Endothelial cell of umbilical vein (primary cell): ENCODE results near the gene PLXNB3. TPM values are rescaled to one million over a fixed set of nuclear protein-coding genes. Genes with fewer than 3 reads are reported as not detected.

ENCODE experiments used
- BruUV-seq: library from RNA; stranded (reverse); fragments of 400-500 nt; replicated peaks from 2 replicates; lab custom pipeline; 2021; lab: Mats Ljungman, UMichigan
- CTCF ChIA-PET: fragments of 300-600, 350-600 bp; sonication (Branson Sonifier 250); formaldehyde crosslinking; loops from one replicate; lab custom pipeline; 2021; ENCODE audit warnings: antibody characterized with exemption, inconsistent platforms; lab: Charles Lee
- POLR2A ChIA-PET: fragments of 300-600, 350-600 bp; sonication (Branson Sonifier 250); formaldehyde crosslinking; loops from one replicate; lab custom pipeline; 2021; ENCODE audit warnings: antibody characterized with exemption, inconsistent platforms; lab: Charles Lee
- DNase-seq: peaks from one replicate; pipeline ENCODE4 v3.0.0-alpha.2; 2011; ENCODE audit warnings: low read depth, low spot score
- FAIRE-seq: peaks from 2 replicates; lab custom pipeline; 2011; peaks lifted over from hg19 to GRCh38; lab: Jason Lieb, UNC
- H2AFZ ChIP-seq: 2 replicates; pipeline ENCODE4 v1.6.0; 2012; ENCODE audit warnings: low read depth, low read length, control low read depth, inconsistent platforms
- H3K27ac ChIP-seq: 2 replicates; pipeline ENCODE4 v1.5.1; 2011; ENCODE audit warnings: low read depth, mild to moderate bottlenecking, control low read depth, low read length, moderate library complexity; ENCODE audit not compliant: insufficient read depth
- H3K27me3 ChIP-seq, 2 experiments: 2 replicates each; pipeline versions ENCODE4 v1.6.0 to v1.6.1; 2011; ENCODE audit warnings: low read length in 2 of 2, mixed read lengths in 1 of 2; ENCODE audit not compliant: control insufficient read depth in 2 of 2, insufficient read depth in 2 of 2
- H3K36me3 ChIP-seq, 2 experiments: 2 replicates in 1 of 2; 3 replicates in 1 of 2; pipeline ENCODE4 v1.5.1; 2011; ENCODE audit warnings: low read length in 2 of 2, mild to moderate bottlenecking in 1 of 2, moderate library complexity in 1 of 2; ENCODE audit not compliant: control insufficient read depth in 2 of 2, insufficient read depth in 2 of 2; ENCODE audit errors: extremely low read depth in 1 of 2
- H3K4me1 ChIP-seq: 3 replicates; pipeline ENCODE4 v1.5.1; 2011; ENCODE audit warnings: mild to moderate bottlenecking, low read length; ENCODE audit not compliant: control insufficient read depth, insufficient read depth; ENCODE audit errors: extremely low read depth
- H3K4me2 ChIP-seq: 2 replicates; pipeline ENCODE4 v1.6.1; 2011; ENCODE audit warnings: low read length, control low read depth, mixed read lengths; ENCODE audit not compliant: insufficient read depth
- H3K4me3 ChIP-seq, 3 experiments: fragments of 200-600 bp in 1 of 3; sonication (generic), shearing (Covaris generic) in 1 of 3; replicated peaks in 1 of 3; 2 replicates each; pipeline ENCODE4 v1.5.1; 2011 to 2016; ENCODE audit warnings: control low read depth in 3 of 3, low read length in 3 of 3, mild to moderate bottlenecking in 2 of 3, inconsistent platforms in 1 of 3, low read depth in 1 of 3, moderate library complexity in 1 of 3; ENCODE audit not compliant: insufficient read depth in 1 of 3
- H3K79me2 ChIP-seq: 2 replicates; pipeline ENCODE4 v1.6.0; 2012; ENCODE audit warnings: low read length, inconsistent platforms; ENCODE audit not compliant: control insufficient read depth, insufficient read depth
- H3K9ac ChIP-seq: replicated peaks from 2 replicates; pipeline ENCODE3; 2011; ENCODE audit warnings: low read length, control low read depth; ENCODE audit not compliant: insufficient read depth; ENCODE audit errors: extremely low read depth
- H3K9me1 ChIP-seq: replicated peaks from 3 replicates; pipeline ENCODE4 v1.6.0; 2011; ENCODE audit warnings: mild to moderate bottlenecking, low read length; ENCODE audit not compliant: control insufficient read depth, insufficient read depth; ENCODE audit errors: extremely low read depth
- H3K9me3 ChIP-seq: replicated peaks from 2 replicates; pipeline ENCODE4 v1.5.1; 2012; ENCODE audit warnings: low read length, inconsistent platforms; ENCODE audit not compliant: control insufficient read depth, insufficient read depth
- H4K20me1 ChIP-seq: replicated peaks from 2 replicates; pipeline ENCODE3; 2011; ENCODE audit warnings: mild to moderate bottlenecking, low read length; ENCODE audit not compliant: control insufficient read depth, insufficient read depth; ENCODE audit errors: extremely low read depth
- FOS ChIP-seq: IDR thresholded peaks from 2 replicates; pipeline ENCODE4 v1.6.1; 2011; ENCODE audit warnings: mild to moderate bottlenecking, low read length, moderate library complexity, borderline replicate concordance; ENCODE audit not compliant: insufficient read depth
- GATA2 ChIP-seq: IDR thresholded peaks from 2 replicates; pipeline ENCODE4 v1.7.0; 2011; ENCODE audit warnings: low read depth, mild to moderate bottlenecking, moderate library complexity, mixed read lengths, low read length; ENCODE audit not compliant: insufficient read length, insufficient read depth
- MAX ChIP-seq: IDR thresholded peaks from 2 replicates; pipeline ENCODE4 v1.6.1; 2011; ENCODE audit not compliant: insufficient read depth, insufficient read length
- MYC ChIP-seq: IDR thresholded peaks from one replicate; pipeline ENCODE4 v1.6.1; 2011; ENCODE audit warnings: mild to moderate bottlenecking, low read depth, low read length
- POLR2AphosphoS5 ChIP-seq: IDR thresholded peaks from 2 replicates; pipeline ENCODE4 v1.6.1; 2012; ENCODE audit warnings: low read depth, mild to moderate bottlenecking, control low read depth, low read length, moderate library complexity; ENCODE audit not compliant: insufficient read depth
- dilution Hi-C: fragments of 300-500 bp; cut with MboI; formaldehyde crosslinking; loops from one replicate; pipeline ENCODE4 v1.15.0; 2019; ENCODE audit warnings: low sequenced_read_pairs; ENCODE audit not compliant: extremely low pct_ligation_motif_present
- intact Hi-C: fragments of 100-400 bp; cut with micrococcal nuclease; formaldehyde crosslinking; loops from one replicate; pipeline ENCODE4 v1.10.0; 2022
- polyA plus RNA-seq, 4 experiments: library from polyadenylated mRNA; depleted of rRNA in 3 of 4; stranded (reverse) in 3 of 4; unstranded in 1 of 4; fragments of >200 nt; gene quantifications; 2 replicates each; pipeline versions ENCODE4 v1.2.1 to v1.2.3, GENCODE V29; 2011 to 2012; ENCODE audit warnings: missing spikeins in 1 of 4
- total RNA-seq: library from RNA; stranded (reverse); gene quantifications from 2 replicates; pipeline ENCODE4 v1.2.3, GENCODE V29; 2021

The PLXNB3 gene
- total and polyA plus RNA-seq, 2 donors (not counting 3 experiments of a cell fraction or from before 2014, with no cell fraction given) = 19.0 to 31.4 TPM

GRCh38 chrX:153772316-153773217 is 8.5 kb downstream of the PLXNB3 start:
- POLR2A ChIA-PET = no interaction called here
- no peaks in the 10 kb centered on the region for H4K20me1 ChIP-seq
- H3K36me3 ChIP-seq = peaks cover 0 to 22% of the 10 kb centered on the region in 2 experiments
- H3K4me3 ChIP-seq = no peak overlapping the region
- BruUV-seq = no TSS peak
- dilution Hi-C loops (no loop called here), intact Hi-C loops (no loop called here)
- no peak for TF ChIP-seq FOS
- H3K27me3 ChIP-seq = no peaks in the 10 kb centered on the region
- H2AFZ ChIP-seq = no peak overlapping the region
- no peak for FAIRE-seq
- no peak overlapping the region for H3K27ac ChIP-seq
- H3K4me2 ChIP-seq = no peak overlapping the region
- no peak for DNase-seq
- no peaks in the 10 kb centered on the region for H3K4me1 ChIP-seq
- H3K9ac ChIP-seq = no peak overlapping the region
- no peaks in the 10 kb centered on the region for H3K9me3 ChIP-seq
- no peaks in the 10 kb centered on the region for H3K79me2 ChIP-seq
- H3K9me1 ChIP-seq = no peaks in the 10 kb centered on the region
- CTCF ChIA-PET = no interaction called here

GRCh38 chrX:153773218-153773611 is 9.2 kb downstream of the PLXNB3 start:
- Histone ChIP-seq H2AFZ (no peak overlapping the region), H3K27me3 (no peaks in the 10 kb centered on the region), H3K36me3 (peaks cover 0 to 22% of the 10 kb centered on the region in 2 experiments), H3K4me1 (no peaks in the 10 kb centered on the region), H3K4me3 (no peak overlapping the region), H3K4me2 (no peak overlapping the region), H4K20me1 (no peaks in the 10 kb centered on the region), H3K27ac (no peak overlapping the region), H3K9ac (no peak overlapping the region), H3K9me3 (no peaks in the 10 kb centered on the region), H3K79me2 (no peaks in the 10 kb centered on the region), H3K9me1 (no peaks in the 10 kb centered on the region)
- POLR2A ChIA-PET = no interaction called here
- DNase-seq (no peak), FAIRE-seq (no peak)
- intact Hi-C loops (no loop called here), dilution Hi-C loops (no loop called here)
- BruUV-seq = no TSS peak
- CTCF ChIA-PET = no interaction called here
- TF ChIP-seq MAX = no peak
- TF ChIP-seq MYC = no peak
- no peak for TF ChIP-seq FOS
- TF ChIP-seq GATA2 = no peak
- TF ChIP-seq POLR2AphosphoS5 = no peak
